ENCODE measurements around the gene FBXO17. TPM values are rescaled to one million over a fixed set of nuclear protein-coding genes. Genes with fewer than 3 reads are reported as not detected.

Gene FBXO17
- total and polyA plus RNA-seq, 4 donors: 7.7 to 20.8 (median 15.6) TPM

- Histone ChIP-seq H3K27ac (ENCODE audit: low read depth, low read length) (no peak overlapping the region), H3K4me3 (ENCODE audit: low read depth, low read length) (no peak overlapping the region), H3K27me3 (ENCODE audit: control insufficient read depth, insufficient read depth, low read length) (no peaks in the 10 kb centered on the region), H3K4me1 (ENCODE audit: control insufficient read depth, insufficient read depth, low read length) (peaks cover 19% of the 10 kb centered on the region), H3K36me3 (ENCODE audit: control insufficient read depth, insufficient read depth, low read length) (peaks cover 28% of the 10 kb centered on the region), H3K9me3 (ENCODE audit: control insufficient read depth, insufficient read depth, low read length) (no peaks in the 10 kb centered on the region)
- 90% methylated on average over 28 of the region's 29 CpGs for WGBS (ENCODE audit: insufficient coverage)
- peak in 1 of 6 donors; percentile 28 for DNase-seq (ENCODE audit: low read depth in 4 of 6, low spot score in 6 of 6)
Measured at GRCh38 chr19:38932425-38933179, 42.9 kb downstream of the FBXO17 start.

- Histone ChIP-seq H3K4me3 (ENCODE audit: low read depth, low read length) (peak overlapping the region; percentile 82), H3K9me3 (ENCODE audit: control insufficient read depth, insufficient read depth, low read length) (no peaks in the 10 kb centered on the region), H3K27me3 (ENCODE audit: control insufficient read depth, insufficient read depth, low read length) (no peaks in the 10 kb centered on the region), H3K36me3 (ENCODE audit: control insufficient read depth, insufficient read depth, low read length) (peaks cover 32% of the 10 kb centered on the region), H3K27ac (ENCODE audit: low read depth, low read length) (no peak overlapping the region), H3K4me1 (ENCODE audit: control insufficient read depth, insufficient read depth, low read length) (peaks cover 19% of the 10 kb centered on the region)
- 83% methylated on average over 1 of the region's 8 CpGs for WGBS (ENCODE audit: insufficient coverage)
- DNase-seq (ENCODE audit: low read depth in 4 of 6, low spot score in 6 of 6): no peak
Measured at GRCh38 chr19:38931521-38931793, 44.1 kb downstream of the FBXO17 start.

GRCh38 chr19:38930776-38931520 is 44.6 kb downstream of the FBXO17 start, which contains the start of gene MRPS12:
Gene MRPS12, plus strand, starts transcription at chr19:38930944. Its CDS starts 351 bp downstream, at chr19:38931295.
- WGBS (ENCODE audit: insufficient coverage): under 1% methylated on average over 28 of the region's 40 CpGs
- DNase-seq (ENCODE audit: low read depth in 4 of 6, low spot score in 6 of 6): peak; percentile 97 to 100 (median 98)
- H3K27ac ChIP-seq (ENCODE audit: low read depth, low read length): peak within 1 kb of the TSS; percentile 98
- H3K27me3 ChIP-seq (ENCODE audit: control insufficient read depth, insufficient read depth, low read length): no peaks in the 10 kb centered on the region
- H3K4me1 ChIP-seq (ENCODE audit: control insufficient read depth, insufficient read depth, low read length): peaks cover 19% of the 10 kb centered on the region
- peaks cover 36% of the 10 kb centered on the region for H3K36me3 ChIP-seq (ENCODE audit: control insufficient read depth, insufficient read depth, low read length)
- no peaks in the 10 kb centered on the region for H3K9me3 ChIP-seq (ENCODE audit: control insufficient read depth, insufficient read depth, low read length)
- peak within 1 kb of the TSS; percentile 82 for H3K4me3 ChIP-seq (ENCODE audit: low read depth, low read length)

GRCh38 chr19:38929929-38930775 is 45.4 kb downstream of the FBXO17 start, which contains the start of gene SARS2:
Gene SARS2, minus strand, starts transcription at chr19:38930763. Its CDS starts 27 bp downstream, at chr19:38930736.
- peak within 1 kb of the TSS; percentile 82 for H3K4me3 ChIP-seq (ENCODE audit: low read depth, low read length)
- peaks cover 19% of the 10 kb centered on the region for H3K4me1 ChIP-seq (ENCODE audit: control insufficient read depth, insufficient read depth, low read length)
- WGBS (ENCODE audit: insufficient coverage): 2% methylated on average over 47 of the region's 49 CpGs
- H3K27ac ChIP-seq (ENCODE audit: low read depth, low read length): peak within 1 kb of the TSS; percentile 98
- DNase-seq (ENCODE audit: low read depth in 4 of 6, low spot score in 6 of 6): peak in 4 of 6 donors; percentile 88 to 98 (median 93)
- H3K27me3 ChIP-seq (ENCODE audit: control insufficient read depth, insufficient read depth, low read length): no peaks in the 10 kb centered on the region
- H3K9me3 ChIP-seq (ENCODE audit: control insufficient read depth, insufficient read depth, low read length): no peaks in the 10 kb centered on the region
- peaks cover 44% of the 10 kb centered on the region for H3K36me3 ChIP-seq (ENCODE audit: control insufficient read depth, insufficient read depth, low read length)

- no peak overlapping the region for H3K27ac ChIP-seq (ENCODE audit: low read depth, low read length)
- WGBS (ENCODE audit: insufficient coverage): 82% methylated on average over 2 of the region's 4 CpGs
- no peaks in the 10 kb centered on the region for H3K9me3 ChIP-seq (ENCODE audit: control insufficient read depth, insufficient read depth, low read length)
- no peaks in the 10 kb centered on the region for H3K27me3 ChIP-seq (ENCODE audit: control insufficient read depth, insufficient read depth, low read length)
- no peak for DNase-seq (ENCODE audit: low read depth in 4 of 6, low spot score in 6 of 6)
- H3K36me3 ChIP-seq (ENCODE audit: control insufficient read depth, insufficient read depth, low read length): peaks cover 51% of the 10 kb centered on the region
- H3K4me3 ChIP-seq (ENCODE audit: low read depth, low read length): no peak overlapping the region
- peaks cover 19% of the 10 kb centered on the region for H3K4me1 ChIP-seq (ENCODE audit: control insufficient read depth, insufficient read depth, low read length)
Measured at GRCh38 chr19:38928391-38929001, 47.0 kb downstream of the FBXO17 start.

- H3K4me1 ChIP-seq (ENCODE audit: control insufficient read depth, insufficient read depth, low read length): peaks cover 5% of the 10 kb centered on the region
- no peaks in the 10 kb centered on the region for H3K27me3 ChIP-seq (ENCODE audit: control insufficient read depth, insufficient read depth, low read length)
- H3K36me3 ChIP-seq (ENCODE audit: control insufficient read depth, insufficient read depth, low read length): peaks cover 69% of the 10 kb centered on the region
- no peaks in the 10 kb centered on the region for H3K9me3 ChIP-seq (ENCODE audit: control insufficient read depth, insufficient read depth, low read length)
- no peak for DNase-seq (ENCODE audit: low read depth in 4 of 6, low spot score in 6 of 6)
- no peak overlapping the region for H3K27ac ChIP-seq (ENCODE audit: low read depth, low read length)
- WGBS (ENCODE audit: insufficient coverage): 95% methylated on average over 7 of the region's 7 CpGs
- H3K4me3 ChIP-seq (ENCODE audit: low read depth, low read length): no peak overlapping the region
Measured at GRCh38 chr19:38924388-38924787, 51.2 kb downstream of the FBXO17 start.

GRCh38 chr19:38922482-38922881 is 53.1 kb downstream of the FBXO17 start:
- Histone ChIP-seq H3K36me3 (ENCODE audit: control insufficient read depth, insufficient read depth, low read length) (peaks cover 77% of the 10 kb centered on the region), H3K9me3 (ENCODE audit: control insufficient read depth, insufficient read depth, low read length) (no peaks in the 10 kb centered on the region), H3K27me3 (ENCODE audit: control insufficient read depth, insufficient read depth, low read length) (no peaks in the 10 kb centered on the region), H3K4me1 (ENCODE audit: control insufficient read depth, insufficient read depth, low read length) (peaks cover 5% of the 10 kb centered on the region), H3K27ac (ENCODE audit: low read depth, low read length) (no peak overlapping the region), H3K4me3 (ENCODE audit: low read depth, low read length) (no peak overlapping the region)
- 89% methylated on average over 3 of the region's 5 CpGs for WGBS (ENCODE audit: insufficient coverage)
- no peak for DNase-seq (ENCODE audit: low read depth in 4 of 6, low spot score in 6 of 6)

- Histone ChIP-seq H3K36me3 (ENCODE audit: control insufficient read depth, insufficient read depth, low read length) (peaks cover 73% of the 10 kb centered on the region), H3K9me3 (ENCODE audit: control insufficient read depth, insufficient read depth, low read length) (no peaks in the 10 kb centered on the region), H3K4me3 (ENCODE audit: low read depth, low read length) (no peak overlapping the region), H3K27me3 (ENCODE audit: control insufficient read depth, insufficient read depth, low read length) (no peaks in the 10 kb centered on the region), H3K4me1 (ENCODE audit: control insufficient read depth, insufficient read depth, low read length) (peaks cover 5% of the 10 kb centered on the region), H3K27ac (ENCODE audit: low read depth, low read length) (no peak overlapping the region)
- DNase-seq (ENCODE audit: low read depth in 4 of 6, low spot score in 6 of 6): no peak
- whole genome bisulfite sequencing (ENCODE audit: insufficient coverage): 93% methylated on average over 17 of the region's 20 CpGs
Measured at GRCh38 chr19:38921420-38922274, 53.9 kb downstream of the FBXO17 start.
